K562 (cell line): Measurements from ENCODE around the gene ABCB9. TPM values are rescaled to one million over a fixed set of nuclear protein-coding genes. Genes with fewer than 3 reads are reported as not detected.

Experiments
- ARID1B ChIP-seq: fragments of 450-650 bp; IDR thresholded peaks from 2 replicates; pipeline ENCODE4 v1.6.1; 2016; ENCODE audit warnings: antibody characterized with exemption, mild to moderate bottlenecking, inconsistent platforms
- ATF7 ChIP-seq: fragments of 450-650 bp; IDR thresholded peaks from 2 replicates; pipeline ENCODE4 v1.7.1; 2014; ENCODE audit warnings: mild to moderate bottlenecking, moderate library complexity
- CTBP1 ChIP-seq: fragments of 450-650 bp; IDR thresholded peaks from 2 replicates; pipeline ENCODE4 v1.6.1; 2016; ENCODE audit warnings: borderline replicate concordance
- CTCFL ChIP-seq: IDR thresholded peaks from 2 replicates; pipeline ENCODE4 v1.6.1; 2011; ENCODE audit warnings: borderline replicate concordance, low read depth, mild to moderate bottlenecking, moderate library complexity, low read length; ENCODE audit not compliant: insufficient read depth, poor library complexity, severe bottlenecking
- DACH1 ChIP-seq: fragments of 450-650 bp; IDR thresholded peaks from 2 replicates; pipeline ENCODE4 v1.6.1; 2018; ENCODE audit not compliant: partially characterized antibody
- HDAC8 ChIP-seq: fragments of 450-650 bp; IDR thresholded peaks from 2 replicates; pipeline ENCODE4 v1.6.1; 2016; ENCODE audit warnings: mild to moderate bottlenecking, missing genetic modification characterization, moderate library complexity, missing compliant biosample characterization
- JUND ChIP-seq, 2 experiments: IDR thresholded peaks; 2 replicates in 1 of 2; 3 replicates in 1 of 2; pipeline ENCODE4 v1.6.1; 2011; ENCODE audit warnings: borderline replicate concordance in 2 of 2, low read depth in 2 of 2, low read length in 2 of 2, improper control_type of control experiment in 1 of 2, missing biosample characterization in 1 of 2, missing genetic modification characterization in 1 of 2, missing genetic modification reagents in 1 of 2
- NCOR1 ChIP-seq: fragments of 450-650 bp; IDR thresholded peaks from 2 replicates; pipeline ENCODE4 v1.6.1; 2016; ENCODE audit warnings: mild to moderate bottlenecking, moderate library complexity
- POLR2B ChIP-seq: fragments of 450-650 bp; IDR thresholded peaks from 2 replicates; pipeline ENCODE4 v1.6.1; 2018; ENCODE audit warnings: low read depth; ENCODE audit not compliant: partially characterized antibody
- RBFOX2 ChIP-seq: fragments of 200-400 bp; formaldehyde crosslinking; IDR thresholded peaks from 2 replicates; pipeline ENCODE4 v1.6.1; 2017; ENCODE audit warnings: low read depth, mild to moderate bottlenecking, low read length, moderate library complexity
- ZKSCAN3 ChIP-seq: fragments of 250-450 bp; sonication (Bioruptor Pico); IDR thresholded peaks from 2 replicates; pipeline ENCODE4 v1.4.0; 2020
- polyA plus RNA-seq, 8 experiments: library from polyadenylated mRNA; depleted of rRNA in 4 of 8; stranded (reverse) in 5 of 8; unstranded in 3 of 8; fragments of >200 nt; fragmentation: Nextera tagmentation in 2 of 8; fragmentation: Illumina TruSeq in 1 of 8; extraction: Ambion mirVana in 2 of 8; extraction: Trizol in 1 of 8; gene quantifications; 2 replicates each; pipeline versions ENCODE4 v1.2.1 to v1.2.3, GENCODE V29; 2011 to 2014; ENCODE audit warnings: inconsistent platforms in 1 of 8, missing spikeins in 1 of 8
- total RNA-seq, 7 experiments: library from RNA; depleted of rRNA in 6 of 7; stranded (reverse); fragments of >200 nt in 6 of 7; fragmentation: Illumina TruSeq in 2 of 7; extraction: Trizol in 2 of 7; gene quantifications; 2 replicates each; pipeline versions ENCODE4 v1.2.1 to v1.2.3, GENCODE V29; 2011 to 2021; ENCODE audit warnings: low replicate concordance in 1 of 7
- TF ChIP-seq, protein P1 (sequence below): fragments of 200-600 bp; sonication (generic); IDR thresholded peaks from one replicate; pipeline ENCODE4 v1.6.1; 2012; ENCODE audit warnings: mild to moderate bottlenecking, low read depth, low read length, inconsistent platforms

Gene ABCB9
- total and polyA plus RNA-seq, 9 of the 15 experiments (the other 6 are each of a cell fraction or from before 2014, with no cell fraction given): 0.20 to 12.6 (median 6.2) TPM

DNA sequence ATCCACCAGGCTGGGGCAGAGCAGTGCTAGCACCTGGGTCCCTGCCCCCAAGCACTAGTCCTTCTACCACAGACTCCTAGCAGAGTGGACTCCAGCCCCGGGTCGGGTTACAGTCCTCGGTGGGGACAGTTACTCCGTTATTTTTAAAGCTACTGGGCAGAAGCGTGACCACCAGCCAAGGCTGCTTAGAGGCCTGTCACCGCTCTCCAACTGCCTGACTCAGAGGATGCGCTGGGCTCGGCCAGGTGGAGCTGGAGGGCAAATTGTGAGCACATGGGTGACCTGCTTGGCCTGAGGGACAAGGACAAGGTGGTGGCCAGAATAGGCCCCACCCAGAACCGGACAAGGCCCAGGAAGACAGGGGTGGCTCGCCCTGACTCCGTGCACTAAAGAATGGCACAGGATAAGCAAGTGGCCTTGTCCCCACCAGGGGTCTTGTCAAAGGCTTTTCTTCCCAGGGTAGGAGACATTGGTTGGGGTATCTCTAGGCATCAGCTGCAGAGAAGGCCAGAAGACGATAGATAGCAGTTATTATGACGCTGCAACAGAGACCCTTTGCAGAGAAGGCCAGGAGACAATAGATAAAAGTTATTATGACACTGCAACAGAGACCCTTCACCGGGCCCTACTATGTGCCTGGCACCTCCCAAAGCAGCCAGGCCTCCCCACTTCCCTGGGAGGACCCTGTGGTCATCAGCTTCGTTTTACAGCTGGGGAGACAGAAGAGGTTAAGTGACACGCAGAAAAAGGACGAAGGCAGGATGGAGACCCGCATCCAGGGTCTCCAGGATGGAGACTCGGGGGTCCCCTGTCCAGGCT, 1.6 kb downstream of the ABCB9 start (continued):
- TF ChIP-seq, protein P1, sequence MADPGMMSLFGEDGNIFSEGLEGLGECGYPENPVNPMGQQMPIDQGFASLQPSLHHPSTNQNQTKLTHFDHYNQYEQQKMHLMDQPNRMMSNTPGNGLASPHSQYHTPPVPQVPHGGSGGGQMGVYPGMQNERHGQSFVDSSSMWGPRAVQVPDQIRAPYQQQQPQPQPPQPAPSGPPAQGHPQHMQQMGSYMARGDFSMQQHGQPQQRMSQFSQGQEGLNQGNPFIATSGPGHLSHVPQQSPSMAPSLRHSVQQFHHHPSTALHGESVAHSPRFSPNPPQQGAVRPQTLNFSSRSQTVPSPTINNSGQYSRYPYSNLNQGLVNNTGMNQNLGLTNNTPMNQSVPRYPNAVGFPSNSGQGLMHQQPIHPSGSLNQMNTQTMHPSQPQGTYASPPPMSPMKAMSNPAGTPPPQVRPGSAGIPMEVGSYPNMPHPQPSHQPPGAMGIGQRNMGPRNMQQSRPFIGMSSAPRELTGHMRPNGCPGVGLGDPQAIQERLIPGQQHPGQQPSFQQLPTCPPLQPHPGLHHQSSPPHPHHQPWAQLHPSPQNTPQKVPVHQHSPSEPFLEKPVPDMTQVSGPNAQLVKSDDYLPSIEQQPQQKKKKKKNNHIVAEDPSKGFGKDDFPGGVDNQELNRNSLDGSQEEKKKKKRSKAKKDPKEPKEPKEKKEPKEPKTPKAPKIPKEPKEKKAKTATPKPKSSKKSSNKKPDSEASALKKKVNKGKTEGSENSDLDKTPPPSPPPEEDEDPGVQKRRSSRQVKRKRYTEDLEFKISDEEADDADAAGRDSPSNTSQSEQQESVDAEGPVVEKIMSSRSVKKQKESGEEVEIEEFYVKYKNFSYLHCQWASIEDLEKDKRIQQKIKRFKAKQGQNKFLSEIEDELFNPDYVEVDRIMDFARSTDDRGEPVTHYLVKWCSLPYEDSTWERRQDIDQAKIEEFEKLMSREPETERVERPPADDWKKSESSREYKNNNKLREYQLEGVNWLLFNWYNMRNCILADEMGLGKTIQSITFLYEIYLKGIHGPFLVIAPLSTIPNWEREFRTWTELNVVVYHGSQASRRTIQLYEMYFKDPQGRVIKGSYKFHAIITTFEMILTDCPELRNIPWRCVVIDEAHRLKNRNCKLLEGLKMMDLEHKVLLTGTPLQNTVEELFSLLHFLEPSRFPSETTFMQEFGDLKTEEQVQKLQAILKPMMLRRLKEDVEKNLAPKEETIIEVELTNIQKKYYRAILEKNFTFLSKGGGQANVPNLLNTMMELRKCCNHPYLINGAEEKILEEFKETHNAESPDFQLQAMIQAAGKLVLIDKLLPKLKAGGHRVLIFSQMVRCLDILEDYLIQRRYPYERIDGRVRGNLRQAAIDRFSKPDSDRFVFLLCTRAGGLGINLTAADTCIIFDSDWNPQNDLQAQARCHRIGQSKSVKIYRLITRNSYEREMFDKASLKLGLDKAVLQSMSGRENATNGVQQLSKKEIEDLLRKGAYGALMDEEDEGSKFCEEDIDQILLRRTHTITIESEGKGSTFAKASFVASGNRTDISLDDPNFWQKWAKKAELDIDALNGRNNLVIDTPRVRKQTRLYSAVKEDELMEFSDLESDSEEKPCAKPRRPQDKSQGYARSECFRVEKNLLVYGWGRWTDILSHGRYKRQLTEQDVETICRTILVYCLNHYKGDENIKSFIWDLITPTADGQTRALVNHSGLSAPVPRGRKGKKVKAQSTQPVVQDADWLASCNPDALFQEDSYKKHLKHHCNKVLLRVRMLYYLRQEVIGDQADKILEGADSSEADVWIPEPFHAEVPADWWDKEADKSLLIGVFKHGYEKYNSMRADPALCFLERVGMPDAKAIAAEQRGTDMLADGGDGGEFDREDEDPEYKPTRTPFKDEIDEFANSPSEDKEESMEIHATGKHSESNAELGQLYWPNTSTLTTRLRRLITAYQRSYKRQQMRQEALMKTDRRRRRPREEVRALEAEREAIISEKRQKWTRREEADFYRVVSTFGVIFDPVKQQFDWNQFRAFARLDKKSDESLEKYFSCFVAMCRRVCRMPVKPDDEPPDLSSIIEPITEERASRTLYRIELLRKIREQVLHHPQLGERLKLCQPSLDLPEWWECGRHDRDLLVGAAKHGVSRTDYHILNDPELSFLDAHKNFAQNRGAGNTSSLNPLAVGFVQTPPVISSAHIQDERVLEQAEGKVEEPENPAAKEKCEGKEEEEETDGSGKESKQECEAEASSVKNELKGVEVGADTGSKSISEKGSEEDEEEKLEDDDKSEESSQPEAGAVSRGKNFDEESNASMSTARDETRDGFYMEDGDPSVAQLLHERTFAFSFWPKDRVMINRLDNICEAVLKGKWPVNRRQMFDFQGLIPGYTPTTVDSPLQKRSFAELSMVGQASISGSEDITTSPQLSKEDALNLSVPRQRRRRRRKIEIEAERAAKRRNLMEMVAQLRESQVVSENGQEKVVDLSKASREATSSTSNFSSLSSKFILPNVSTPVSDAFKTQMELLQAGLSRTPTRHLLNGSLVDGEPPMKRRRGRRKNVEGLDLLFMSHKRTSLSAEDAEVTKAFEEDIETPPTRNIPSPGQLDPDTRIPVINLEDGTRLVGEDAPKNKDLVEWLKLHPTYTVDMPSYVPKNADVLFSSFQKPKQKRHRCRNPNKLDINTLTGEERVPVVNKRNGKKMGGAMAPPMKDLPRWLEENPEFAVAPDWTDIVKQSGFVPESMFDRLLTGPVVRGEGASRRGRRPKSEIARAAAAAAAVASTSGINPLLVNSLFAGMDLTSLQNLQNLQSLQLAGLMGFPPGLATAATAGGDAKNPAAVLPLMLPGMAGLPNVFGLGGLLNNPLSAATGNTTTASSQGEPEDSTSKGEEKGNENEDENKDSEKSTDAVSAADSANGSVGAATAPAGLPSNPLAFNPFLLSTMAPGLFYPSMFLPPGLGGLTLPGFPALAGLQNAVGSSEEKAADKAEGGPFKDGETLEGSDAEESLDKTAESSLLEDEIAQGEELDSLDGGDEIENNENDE: no peak
- peak; percentile 14; the same call in 1 of the 2 replicates for TF ChIP-seq ATF7
- no peak for TF ChIP-seq POLR2B
- TF ChIP-seq ZKSCAN3 (CRISPR knock-in tag): no peak
- TF ChIP-seq RBFOX2: peak; percentile 32; the same call in 1 of the 2 replicates
- 0 out of 2 replicates have a peak, but pooled peaks have one; percentile 19 for TF ChIP-seq JUND (IDR thresholded peaks at IDR 0.05; ENCODE audit: borderline replicate concordance, low read depth, low read length)
- TF ChIP-seq JUND (tag; IDR thresholded peaks at IDR 0.05; ENCODE audit: borderline replicate concordance, low read depth, low read length): no peak
- peak; percentile 75 for TF ChIP-seq ARID1B
- TF ChIP-seq HDAC8 (tag): no peak
- peak; percentile 3 for TF ChIP-seq DACH1
- no peak for TF ChIP-seq CTCFL
- TF ChIP-seq CTBP1: peak; percentile 42; the same call in 1 of the 2 replicates
- TF ChIP-seq NCOR1: peak; percentile 67; the same call in 1 of the 2 replicates
